ENCODE data around the gene PEX5L.

DNA sequence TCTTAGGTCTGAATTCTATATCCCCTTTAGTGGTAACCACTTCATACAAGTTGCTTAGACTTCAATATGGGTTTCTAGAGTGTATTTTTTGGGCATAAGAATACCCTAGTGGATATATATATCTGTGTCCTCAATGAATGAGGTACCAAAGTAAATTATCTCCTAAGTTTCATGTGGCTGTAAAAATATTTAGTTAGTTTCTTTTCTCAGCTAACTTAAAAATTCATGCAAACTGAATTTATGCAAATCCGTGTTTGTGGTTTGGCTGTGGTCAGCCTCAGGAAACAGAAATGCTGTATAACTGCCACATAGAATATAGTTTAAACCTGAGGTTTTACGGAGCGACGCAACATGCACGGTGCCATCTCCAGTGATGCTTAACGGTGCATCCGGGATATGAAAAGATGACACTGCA lies 80.3 kb downstream of the PEX5L start:
- TF ChIP-seq GATA3 (IDR thresholded peaks at IDR 0.05; ENCODE audit: low read depth, low read length): no peak
- no peak for TF ChIP-seq GATA2 (IDR thresholded peaks at IDR 0.05; ENCODE audit: low read depth, low read length)

All from SH-SY5Y (cell line).